ENCODE results near the gene APOBEC3F. TPM values are rescaled to one million over a fixed set of nuclear protein-coding genes. Genes with fewer than 3 reads are reported as not detected.

APOBEC3F gene
- total and polyA plus RNA-seq, 10 of the 15 experiments (the other 5 are each of a cell fraction or from before 2014, with no cell fraction given): 7.4 to 29.1 (median 12.8) TPM

- Histone ChIP-seq H2AFZ (ENCODE audit: control insufficient read depth, low read depth, low read length) (no peak overlapping the region), H3K4me1 (ENCODE audit: control insufficient read depth, insufficient read depth, low read length) (peaks cover 25% of the 10 kb centered on the region), H3K9ac (ENCODE audit: control insufficient read depth, insufficient read depth, low read length) (no peak overlapping the region), H3K4me3 (no peak overlapping the region), H3K9me3 (replicated peaks; ENCODE audit: control insufficient read depth, insufficient read depth, low read length) (no peaks in the 10 kb centered on the region), H3K27me3 (replicated peaks in 1 of 2; ENCODE audit: control insufficient read depth in 2 of 2, insufficient read depth in 2 of 2, low read length in 1 of 2) (no peaks in the 10 kb centered on the region), H3K36me3 (ENCODE audit: control insufficient read depth in 2 of 2, insufficient read depth in 2 of 2, low read length in 1 of 2) (peaks cover 1 to 6% of the 10 kb centered on the region in 2 experiments; a peak in 2 of 4 replicates), H3K4me2 (ENCODE audit: control insufficient read depth, insufficient read depth) (no peak overlapping the region), H4K20me1 (ENCODE audit: control insufficient read depth, insufficient read depth) (no peaks in the 10 kb centered on the region), H3K79me2 (ENCODE audit: control insufficient read depth, insufficient read depth, low read length) (peaks cover 20% of the 10 kb centered on the region), H3K27ac (ENCODE audit: control insufficient read depth, insufficient read depth) (no peak overlapping the region)
- ATAC-seq (no peak), DNase-seq (ENCODE audit: low read depth, low spot score) (no peak), FAIRE-seq (no peak)
- ChIA-PET CTCF (interaction anchor here (0.6 kb wide), 1 partner anchor 30 kb away, joined by 3 read pairs; no protein-coding TSS in a partner anchor), SMC1A (ENCODE audit: uncharacterized antibody, unreplicated experiment) (interaction anchor here (0.9 kb wide), 1 partner anchor 38 kb away, joined by 3 read pairs; no protein-coding TSS in a partner anchor), RAD21 (ENCODE audit: unreplicated experiment) (interaction anchor here (0.6 to 0.9 kb wide), 2 partner anchors 14 to 69 kb away, joined by 3 read pairs; partner anchors contain the start of gene APOBEC3H), POLR2A (interaction anchor here (0.6 to 4.8 kb wide), 3 partner anchors 13 to 68 kb away, joined by 3 to 44 read pairs (median 3); partner anchors contain the start of gene APOBEC3H)
- WGBS (ENCODE audit: insufficient coverage, insufficient replicate concordance, low lambda C conversion rate, missing lambda C conversion rate): 78% methylated on average over 12 of the region's 14 CpGs
- TF ChIP-seq GABPA (IDR thresholded peaks at IDR 0.05; ENCODE audit: low read depth) (no peak), POLR2AphosphoS5 (IDR thresholded peaks at IDR 0.05; ENCODE audit: low read length) (0 out of 2 replicates have a peak, but pooled peaks have one; percentile 20), ZNF592 (IDR thresholded peaks at IDR 0.05) (no peak)
- in situ Hi-C loops (cut with MboI) (no loop called here), intact Hi-C loops (cut with micrococcal nuclease; ENCODE audit: unreplicated experiment) (no loop called here)
- BruUV-seq (replicated peaks): no TSS peak
Observed at GRCh38 chr22:39083212-39084165, 42.8 kb downstream of the APOBEC3F start.
